ENCODE measurements around the gene ISCA2. TPM values are rescaled to one million over a fixed set of nuclear protein-coding genes. Genes with fewer than 3 reads are reported as not detected.
A peak's percentile ranks its signal among the peaks of the same experiment; 100 is the strongest.
"Not testable (repeated sequence)": the region's sequence is repeated elsewhere in the genome, so short reads cannot be mapped to it uniquely, and the experiment has no call there.

ISCA2 gene
- total and polyA plus RNA-seq, 3 experiments from 2014 or later: 26.7 to 77.8 (median 28.6) TPM

DNA sequence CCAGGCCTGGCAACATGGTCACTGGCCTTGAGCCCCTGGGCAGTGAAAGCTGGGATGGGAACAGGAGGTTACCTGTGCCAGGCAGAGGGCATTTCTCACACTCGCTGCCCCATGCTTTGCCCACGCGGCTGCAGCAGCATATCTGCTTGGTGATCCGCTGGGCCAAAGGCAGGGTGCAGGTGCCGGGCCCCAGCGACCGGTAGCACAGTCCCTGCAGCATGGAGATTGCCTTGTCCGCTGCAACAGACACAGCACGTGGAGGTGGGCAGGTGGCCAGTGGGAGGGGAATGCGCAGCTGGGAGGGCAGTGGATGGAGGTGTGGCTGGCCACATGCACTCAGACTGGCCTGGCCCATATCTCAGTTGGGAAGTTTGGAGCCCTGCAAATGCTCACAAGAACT is 35.3 kb downstream of the ISCA2 start:
- no peak overlapping the region for H3K4me3 ChIP-seq (ENCODE audit: low read length)
- H3K36me3 ChIP-seq (ENCODE audit: insufficient read depth, low read length): no peaks in the 10 kb centered on the region
- H3K27ac ChIP-seq (ENCODE audit: low read depth, low read length): no peak overlapping the region
- Mint-ChIP-seq H3K27me3 (peaks cover 5 to 12% of the 10 kb centered on the region in 2 donors), H3K4me1 (peaks cover 0 to 7% (median 0%) of the 10 kb centered on the region in 3 donors), H3K27ac (no peak overlapping the region), H3K4me3 (no peak overlapping the region), H3K9me3 (no peaks in the 10 kb centered on the region), H3K36me3 (no peaks in the 10 kb centered on the region)
- ChIA-PET POLR2A (no interaction called here), CTCF (no interaction called here)
- H3K4me1 ChIP-seq (ENCODE audit: insufficient read depth, low read length): no peaks in the 10 kb centered on the region
- H3K9me3 ChIP-seq (ENCODE audit: low read length): no peaks in the 10 kb centered on the region
- no peaks in the 10 kb centered on the region for H3K27me3 ChIP-seq (ENCODE audit: insufficient read depth, low read length, poor library complexity, severe bottlenecking)
- no peak for DNase-seq

DNA sequence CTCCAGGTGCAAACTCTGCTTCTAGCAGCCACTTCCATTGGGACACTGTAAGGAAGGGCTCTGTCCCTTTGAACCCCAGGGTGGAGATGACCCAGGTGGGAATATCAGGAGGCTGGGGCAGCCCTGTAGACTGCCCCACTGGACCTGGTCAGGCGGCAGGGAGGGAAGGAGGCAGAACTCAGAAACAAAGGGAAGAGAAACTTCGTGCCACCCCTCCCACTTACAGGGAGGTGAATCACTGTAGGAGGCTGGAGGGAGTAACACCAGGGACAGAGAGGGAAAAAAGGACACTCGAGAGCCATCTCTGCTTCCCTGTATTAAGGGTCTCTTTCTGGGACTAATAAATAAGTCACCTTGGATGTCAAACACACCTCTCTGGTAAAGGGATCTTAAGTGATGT is 37.4 kb downstream of the ISCA2 start:
- H3K4me1 ChIP-seq (ENCODE audit: insufficient read depth, low read length): no peaks in the 10 kb centered on the region
- H3K27ac Mint-ChIP-seq: no peak overlapping the region
- H3K4me1 Mint-ChIP-seq: peaks cover 0 to 7% (median 0%) of the 10 kb centered on the region in 3 donors
- no peak overlapping the region for H3K4me3 Mint-ChIP-seq
- POLR2A ChIA-PET: no interaction called here
- H3K27me3 Mint-ChIP-seq: peaks cover 0 to 11% of the 10 kb centered on the region in 2 donors
- no peak overlapping the region for H3K27ac ChIP-seq (ENCODE audit: low read depth, low read length)
- H3K9me3 Mint-ChIP-seq: no peaks in the 10 kb centered on the region
- CTCF ChIA-PET: no interaction called here
- no peaks in the 10 kb centered on the region for H3K9me3 ChIP-seq (ENCODE audit: low read length)
- DNase-seq: no peak
- no peaks in the 10 kb centered on the region for H3K27me3 ChIP-seq (ENCODE audit: insufficient read depth, low read length, poor library complexity, severe bottlenecking)
- no peak overlapping the region for H3K4me3 ChIP-seq (ENCODE audit: low read length)
- no peaks in the 10 kb centered on the region for H3K36me3 ChIP-seq (ENCODE audit: insufficient read depth, low read length)
- no peaks in the 10 kb centered on the region for H3K36me3 Mint-ChIP-seq

DNA sequence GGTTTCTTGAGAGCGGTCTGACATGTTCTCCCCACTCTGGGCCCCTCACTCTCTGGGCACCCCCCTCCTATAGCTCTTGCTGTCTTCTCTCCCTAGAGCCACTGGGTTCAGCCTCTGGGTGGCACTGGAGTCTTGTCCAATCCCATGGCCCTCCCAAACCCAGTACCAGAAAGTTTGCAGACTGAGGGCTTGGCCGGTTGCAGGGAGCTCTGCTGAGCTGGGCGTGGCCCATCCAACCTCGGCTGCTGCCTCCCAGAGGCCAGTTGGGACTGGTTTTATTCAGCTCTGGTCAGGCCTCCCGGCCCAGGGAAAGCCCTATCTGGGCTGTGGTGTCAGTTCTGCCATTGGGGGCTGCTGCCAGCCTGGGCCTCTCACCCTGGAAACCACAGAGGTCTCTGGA is 37.9 kb downstream of the ISCA2 start:
- ChIA-PET CTCF (no interaction called here), POLR2A (no interaction called here)
- no peak overlapping the region for H3K4me3 Mint-ChIP-seq
- no peaks in the 10 kb centered on the region for H3K9me3 ChIP-seq (ENCODE audit: low read length)
- H3K27me3 ChIP-seq (ENCODE audit: insufficient read depth, low read length, poor library complexity, severe bottlenecking): no peaks in the 10 kb centered on the region
- no peaks in the 10 kb centered on the region for H3K36me3 ChIP-seq (ENCODE audit: insufficient read depth, low read length)
- no peaks in the 10 kb centered on the region for H3K36me3 Mint-ChIP-seq
- no peaks in the 10 kb centered on the region for H3K9me3 Mint-ChIP-seq
- H3K4me3 ChIP-seq (ENCODE audit: low read length): no peak overlapping the region
- peaks cover 0 to 7% (median 0%) of the 10 kb centered on the region in 3 donors for H3K4me1 Mint-ChIP-seq
- no peak overlapping the region for H3K27ac Mint-ChIP-seq
- no peak for DNase-seq
- peaks cover 0 to 7% of the 10 kb centered on the region in 2 donors for H3K27me3 Mint-ChIP-seq
- H3K4me1 ChIP-seq (ENCODE audit: insufficient read depth, low read length): no peaks in the 10 kb centered on the region
- H3K27ac ChIP-seq (ENCODE audit: low read depth, low read length): no peak overlapping the region

- H3K27ac ChIP-seq (ENCODE audit: low read depth, low read length): no peak overlapping the region
- Mint-ChIP-seq H3K36me3 (no peaks in the 10 kb centered on the region), H3K27me3 (peaks cover 0 to 7% of the 10 kb centered on the region in 2 donors), H3K27ac (peak overlapping the region in 1 of 8 donors; percentile 68), H3K9me3 (no peaks in the 10 kb centered on the region), H3K4me1 (peaks cover 0 to 7% (median 0%) of the 10 kb centered on the region in 3 donors), H3K4me3 (no peak overlapping the region)
- no peaks in the 10 kb centered on the region for H3K4me1 ChIP-seq (ENCODE audit: insufficient read depth, low read length)
- CTCF ChIA-PET: no interaction called here
- no peaks in the 10 kb centered on the region for H3K27me3 ChIP-seq (ENCODE audit: insufficient read depth, low read length, poor library complexity, severe bottlenecking)
- H3K4me3 ChIP-seq (ENCODE audit: low read length): no peak overlapping the region
- H3K9me3 ChIP-seq (ENCODE audit: low read length): no peaks in the 10 kb centered on the region
- DNase-seq: no peak
- POLR2A ChIA-PET: no interaction called here
- H3K36me3 ChIP-seq (ENCODE audit: insufficient read depth, low read length): no peaks in the 10 kb centered on the region
Measured at GRCh38 chr14:74532246-74532645, 38.7 kb downstream of the ISCA2 start.

- no peak for DNase-seq
- Histone ChIP-seq H3K4me1 (ENCODE audit: insufficient read depth, low read length) (no peaks in the 10 kb centered on the region), H3K27ac (ENCODE audit: low read depth, low read length) (no peak overlapping the region), H3K4me3 (ENCODE audit: low read length) (no peak overlapping the region), H3K27me3 (ENCODE audit: insufficient read depth, low read length, poor library complexity, severe bottlenecking) (no peaks in the 10 kb centered on the region), H3K9me3 (ENCODE audit: low read length) (no peaks in the 10 kb centered on the region), H3K36me3 (ENCODE audit: insufficient read depth, low read length) (no peaks in the 10 kb centered on the region)
- no peaks in the 10 kb centered on the region for H3K36me3 Mint-ChIP-seq
- no peak overlapping the region for H3K4me3 Mint-ChIP-seq
- CTCF ChIA-PET: no interaction called here
- H3K4me1 Mint-ChIP-seq: peaks cover 0 to 7% (median 0%) of the 10 kb centered on the region in 3 donors
- H3K9me3 Mint-ChIP-seq: no peaks in the 10 kb centered on the region
- H3K27ac Mint-ChIP-seq: no peak overlapping the region
- H3K27me3 Mint-ChIP-seq: peaks cover 0 to 4% of the 10 kb centered on the region in 2 donors
- POLR2A ChIA-PET: no interaction called here
Measured at GRCh38 chr14:74533576-74533975, 40.0 kb downstream of the ISCA2 start.

DNA sequence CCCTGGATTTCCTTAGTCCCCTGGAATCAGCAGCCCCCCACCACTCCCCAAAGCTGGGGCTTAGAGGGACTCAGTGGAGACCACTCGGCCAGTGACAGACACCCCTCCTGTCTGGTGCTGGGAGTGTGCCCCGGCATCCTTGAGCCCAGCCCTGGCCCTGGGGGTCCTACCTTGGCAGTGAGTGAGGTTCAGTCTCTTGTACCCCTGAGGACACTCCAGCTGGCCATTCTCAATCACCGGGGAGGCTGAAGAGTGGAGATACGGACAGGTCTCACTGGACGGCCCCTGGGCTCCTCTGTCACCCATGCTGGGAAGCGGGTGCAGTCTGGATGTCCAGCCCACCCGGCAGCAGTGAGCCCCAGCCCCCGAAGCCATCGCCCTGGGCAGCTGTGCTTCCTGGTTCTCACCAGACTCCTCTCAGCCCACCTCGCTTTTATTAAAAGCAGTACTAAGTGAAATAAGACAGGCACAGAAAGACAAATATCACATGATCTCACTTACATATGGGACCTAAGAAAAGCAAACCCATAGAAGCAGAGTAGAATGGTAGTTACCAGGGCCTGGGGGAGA is 42.3 kb downstream of the ISCA2 start:
- Histone ChIP-seq H3K9me3 (ENCODE audit: low read length) (no peaks in the 10 kb centered on the region), H3K4me3 (ENCODE audit: low read length) (no peak overlapping the region), H3K36me3 (ENCODE audit: insufficient read depth, low read length) (no peaks in the 10 kb centered on the region), H3K27me3 (ENCODE audit: insufficient read depth, low read length, poor library complexity, severe bottlenecking) (no peaks in the 10 kb centered on the region), H3K27ac (ENCODE audit: low read depth, low read length) (no peak overlapping the region), H3K4me1 (ENCODE audit: insufficient read depth, low read length) (no peaks in the 10 kb centered on the region)
- no peak overlapping the region for H3K27ac Mint-ChIP-seq
- ChIA-PET POLR2A (no interaction called here), CTCF (no interaction called here)
- no peaks in the 10 kb centered on the region for H3K9me3 Mint-ChIP-seq
- no peak overlapping the region for H3K4me3 Mint-ChIP-seq
- H3K4me1 Mint-ChIP-seq: peaks cover 0 to 7% (median 0%) of the 10 kb centered on the region in 3 donors
- H3K36me3 Mint-ChIP-seq: no peaks in the 10 kb centered on the region
- DNase-seq: no peak
- peaks cover 0 to 4% of the 10 kb centered on the region in 2 donors for H3K27me3 Mint-ChIP-seq

DNA sequence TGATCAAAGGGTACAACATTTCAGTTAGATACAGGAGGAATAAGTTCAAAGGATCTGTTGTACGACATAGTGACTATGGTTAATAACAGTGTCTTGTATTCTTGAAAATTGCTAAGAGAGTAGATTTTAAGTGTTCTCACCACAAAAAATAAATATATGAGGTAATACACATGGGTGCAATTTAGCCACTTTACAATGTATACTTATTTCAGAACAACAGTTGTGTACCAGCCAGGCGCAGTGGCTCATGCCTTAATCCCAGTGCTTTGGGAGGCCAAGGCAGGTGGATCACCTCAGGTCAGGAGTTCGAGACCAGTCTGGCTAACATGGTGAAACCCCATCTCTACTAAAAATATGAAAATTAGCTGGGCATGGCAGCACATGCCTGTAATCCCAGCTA is 42.8 kb downstream of the ISCA2 start:
- CTCF ChIA-PET, POLR2A ChIA-PET, H3K4me1 Mint-ChIP-seq: not testable (repeated sequence)

DNA sequence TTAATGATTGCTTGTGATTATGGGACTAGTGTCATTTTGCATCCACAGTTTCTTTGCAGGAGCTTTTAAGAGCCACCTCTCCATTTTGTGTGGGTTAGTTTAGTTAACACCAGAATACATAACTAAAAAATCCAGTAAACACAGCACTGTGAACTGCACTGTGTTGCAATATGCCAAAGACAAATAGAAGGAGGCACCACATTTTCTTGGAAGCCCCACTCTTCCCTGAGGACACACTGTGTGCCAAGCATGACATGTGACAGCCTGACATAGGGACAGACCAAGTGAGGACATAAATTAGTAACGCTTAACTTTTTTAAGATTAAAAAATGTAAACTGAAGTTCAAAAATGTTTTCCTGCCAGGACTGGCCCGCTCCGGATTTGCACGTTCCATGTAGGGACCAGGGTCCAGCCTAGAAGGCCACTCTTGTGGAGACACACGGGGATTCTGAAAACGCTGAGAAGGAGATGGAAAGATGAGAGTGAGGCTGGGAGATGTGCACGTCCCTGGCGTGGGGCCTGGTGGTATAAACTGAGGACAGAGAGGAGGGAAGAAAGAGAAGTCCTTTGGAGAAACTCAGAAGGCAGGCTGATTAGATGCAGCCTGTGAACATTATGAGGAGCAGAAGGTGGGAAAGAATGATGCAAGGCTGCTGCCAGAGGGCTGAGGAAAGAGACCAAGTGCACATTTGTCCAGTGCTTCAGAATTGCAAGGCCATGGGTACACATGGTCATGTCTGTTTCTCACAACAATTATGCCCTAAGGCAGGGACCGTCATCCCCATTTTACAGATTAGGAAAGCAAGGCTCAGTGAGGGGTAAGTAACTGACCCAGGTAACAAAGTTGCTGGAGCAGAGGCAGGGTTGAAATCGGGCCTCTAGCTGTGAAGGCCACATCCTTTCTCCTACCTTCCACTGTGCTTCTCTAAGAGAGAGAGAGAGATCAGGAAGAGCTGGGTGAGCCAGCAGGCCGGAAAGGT is 45.1 kb downstream of the ISCA2 start:
- Histone ChIP-seq H3K9me3 (ENCODE audit: low read length) (no peaks in the 10 kb centered on the region), H3K27me3 (ENCODE audit: insufficient read depth, low read length, poor library complexity, severe bottlenecking) (no peaks in the 10 kb centered on the region), H3K4me3 (ENCODE audit: low read length) (no peak overlapping the region), H3K4me1 (ENCODE audit: insufficient read depth, low read length) (no peaks in the 10 kb centered on the region), H3K27ac (ENCODE audit: low read depth, low read length) (no peak overlapping the region), H3K36me3 (ENCODE audit: insufficient read depth, low read length) (no peaks in the 10 kb centered on the region)
- Mint-ChIP-seq H3K27ac (peak overlapping the region in 3 of 8 donors; percentile 8 to 35 (median 11)), H3K9me3 (no peaks in the 10 kb centered on the region), H3K4me3 (no peak overlapping the region), H3K27me3 (no peaks in the 10 kb centered on the region), H3K4me1 (peaks cover 0 to under 1% (median 0%) of the 10 kb centered on the region in 3 donors), H3K36me3 (no peaks in the 10 kb centered on the region)
- ChIA-PET POLR2A (no interaction called here), CTCF (no interaction called here)
- no peak for DNase-seq

More for the DNA sequence above, 42.8 kb downstream of the ISCA2 start:
- H3K27ac Mint-ChIP-seq; H3K27me3 ChIP-seq (ENCODE audit: insufficient read depth, low read length, poor library complexity, severe bottlenecking); H3K4me1 ChIP-seq (ENCODE audit: insufficient read depth, low read length); DNase-seq; H3K4me3 Mint-ChIP-seq; H3K9me3 Mint-ChIP-seq; H3K27ac ChIP-seq (ENCODE audit: low read depth, low read length); H3K36me3 Mint-ChIP-seq; H3K27me3 Mint-ChIP-seq; H3K36me3 ChIP-seq (ENCODE audit: insufficient read depth, low read length); H3K4me3 ChIP-seq (ENCODE audit: low read length); H3K9me3 ChIP-seq (ENCODE audit: low read length): not testable (repeated sequence)

All from CD8-positive, alpha-beta memory T cell (primary cell).